H9 (cell line): ENCODE measurements around the gene CLPSL1. TPM values are rescaled to one million over a fixed set of nuclear protein-coding genes. Genes with fewer than 3 reads are reported as not detected.

Experiments
- DNase-seq: peaks from one replicate; pipeline ENCODE4 v3.0.0-alpha.2; 2017
- H2AFZ ChIP-seq: one replicate; pipeline ENCODE4 v1.6.1; 2013; ENCODE audit warnings: mild to moderate bottlenecking, low read length, control low read depth, moderate library complexity
- H2AK5ac ChIP-seq: 2 replicates; pipeline ENCODE4 v1.6.1; 2013; ENCODE audit warnings: low read length, control low read depth, mixed read lengths; ENCODE audit not compliant: insufficient read length
- H2BK120ac ChIP-seq: one replicate; pipeline ENCODE4 v1.6.1; 2013; ENCODE audit warnings: low read depth, mild to moderate bottlenecking, low read length, control low read depth, inconsistent platforms; ENCODE audit not compliant: poor library complexity, severe bottlenecking
- H2BK12ac ChIP-seq: 2 replicates; pipeline ENCODE4 v1.6.1; 2013; ENCODE audit warnings: low read length, control low read depth, mixed read lengths, low read depth; ENCODE audit not compliant: insufficient read length
- H2BK15ac ChIP-seq: 2 replicates; pipeline ENCODE4 v1.6.1; 2013; ENCODE audit warnings: low read depth, low read length, control low read depth
- H2BK20ac ChIP-seq: one replicate; pipeline ENCODE4 v1.6.1; 2013; ENCODE audit warnings: low read depth, mild to moderate bottlenecking, low read length, control low read depth, inconsistent platforms; ENCODE audit not compliant: poor library complexity, severe bottlenecking
- H2BK5ac ChIP-seq: 2 replicates; pipeline ENCODE4 v1.6.1; 2013; ENCODE audit warnings: low read length, control low read depth, mixed read lengths; ENCODE audit not compliant: insufficient read length
- H3K14ac ChIP-seq: 2 replicates; pipeline ENCODE4 v1.6.1; 2013; ENCODE audit warnings: low read length, control low read depth; ENCODE audit not compliant: insufficient read depth
- H3K18ac ChIP-seq: 2 replicates; pipeline ENCODE4 v1.6.1; 2013; ENCODE audit warnings: low read depth, mild to moderate bottlenecking, mixed read lengths, low read length, control low read depth; ENCODE audit not compliant: insufficient read length
- H3K23ac ChIP-seq: 2 replicates; pipeline ENCODE4 v1.6.1; 2013; ENCODE audit warnings: low read length, control low read depth, mixed read lengths, low read depth; ENCODE audit not compliant: insufficient read length
- H3K23me2 ChIP-seq: 2 replicates; pipeline ENCODE4 v1.6.1; 2013; ENCODE audit warnings: low read depth, mild to moderate bottlenecking, mixed read lengths, low read length, control low read depth; ENCODE audit not compliant: insufficient read length, poor library complexity, severe bottlenecking
- H3K27ac ChIP-seq: 2 replicates; pipeline ENCODE4 v1.5.1; 2013; ENCODE audit warnings: low read length, control low read depth, mixed read lengths, low read depth; ENCODE audit not compliant: insufficient read length
- H3K27me3 ChIP-seq: 2 replicates; pipeline ENCODE4 v1.6.1; 2013; ENCODE audit warnings: low read length, control low read depth, inconsistent platforms; ENCODE audit not compliant: insufficient read depth
- H3K4ac ChIP-seq: 2 replicates; pipeline ENCODE4 v1.6.1; 2013; ENCODE audit warnings: low read depth, mild to moderate bottlenecking, control low read depth, inconsistent platforms, low read length, moderate library complexity
- H3K4me1 ChIP-seq: 2 replicates; pipeline ENCODE4 v1.6.1; 2013; ENCODE audit warnings: low read length, control low read depth, inconsistent platforms; ENCODE audit not compliant: insufficient read depth
- H3K4me2 ChIP-seq: 2 replicates; pipeline ENCODE4 v1.6.1; 2013; ENCODE audit warnings: low read length, control low read depth, mixed read lengths; ENCODE audit not compliant: insufficient read length, insufficient read depth
- H3K56ac ChIP-seq: 2 replicates; pipeline ENCODE4 v1.6.1; 2013; ENCODE audit warnings: low read depth, mild to moderate bottlenecking, mixed read lengths, low read length, control low read depth; ENCODE audit not compliant: insufficient read length
- H3K79me1 ChIP-seq: 2 replicates; pipeline ENCODE4 v1.6.1; 2013; ENCODE audit warnings: low read depth, mild to moderate bottlenecking, moderate library complexity, low read length, control low read depth, inconsistent platforms; ENCODE audit not compliant: insufficient read depth, poor library complexity, severe bottlenecking
- H3K79me2 ChIP-seq: 2 replicates; pipeline ENCODE4 v1.6.1; 2013; ENCODE audit warnings: low read length, control low read depth, inconsistent platforms; ENCODE audit not compliant: insufficient read depth
- H3K9ac ChIP-seq: 2 replicates; pipeline ENCODE4 v1.6.1; 2013; ENCODE audit warnings: low read length, control low read depth, mixed read lengths; ENCODE audit not compliant: insufficient read length; ENCODE audit errors: extremely low read depth
- H3K9me3 ChIP-seq: one replicate; pipeline ENCODE4 v1.6.1; 2013; ENCODE audit warnings: low read depth, low read length, inconsistent platforms; ENCODE audit not compliant: control insufficient read depth
- H3T11ph ChIP-seq: one replicate; pipeline ENCODE4 v1.6.1; 2013; ENCODE audit warnings: mild to moderate bottlenecking, low read length, control low read depth, inconsistent platforms
- H4K20me1 ChIP-seq: one replicate; pipeline ENCODE4 v1.6.1; 2013; ENCODE audit not compliant: control insufficient read depth, insufficient read length, insufficient read depth
- H4K5ac ChIP-seq: 2 replicates; pipeline ENCODE4 v1.6.1; 2013; ENCODE audit warnings: low read depth, mild to moderate bottlenecking, mixed read lengths, low read length, control low read depth; ENCODE audit not compliant: insufficient read length
- H4K8ac ChIP-seq: replicated peaks from 2 replicates; pipeline ENCODE4 v1.6.1; 2013; ENCODE audit warnings: low read length, control low read depth, mixed read lengths, low read depth; ENCODE audit not compliant: insufficient read length
- H4K91ac ChIP-seq: 2 replicates; pipeline ENCODE4 v1.6.1; 2013; ENCODE audit warnings: low read depth, mild to moderate bottlenecking, moderate library complexity, mixed read lengths, low read length, control low read depth; ENCODE audit not compliant: insufficient read length
- H3K27ac Mint-ChIP-seq, 3 experiments: 2 replicates in 2 of 3; 3 replicates in 1 of 3; pipeline ENCODE4 v1.8.0; 2020 to 2021; ENCODE audit warnings: mixed read lengths in 3 of 3, mild to moderate bottlenecking in 1 of 3, moderate library complexity in 1 of 3
- H3K27me3 Mint-ChIP-seq: 2 replicates; pipeline ENCODE4 v1.8.0; 2021; ENCODE audit warnings: low read depth, mild to moderate bottlenecking, moderate library complexity, mixed read lengths
- H3K36me3 Mint-ChIP-seq, 3 experiments: 2 replicates in 2 of 3; 3 replicates in 1 of 3; pipeline ENCODE4 v1.8.0; 2020 to 2021; ENCODE audit warnings: low read depth in 3 of 3, mixed read lengths in 3 of 3; ENCODE audit not compliant: insufficient read depth in 1 of 3
- H3K4me1 Mint-ChIP-seq, 2 experiments: 2 replicates each; pipeline ENCODE4 v1.8.0; 2020; ENCODE audit warnings: mixed read lengths in 2 of 2
- H3K4me3 Mint-ChIP-seq, 2 experiments: 2 replicates in 1 of 2; 3 replicates in 1 of 2; pipeline ENCODE4 v1.8.0; 2020 to 2021; ENCODE audit warnings: mild to moderate bottlenecking in 2 of 2, mixed read lengths in 2 of 2, moderate library complexity in 1 of 2
- H3K9me3 Mint-ChIP-seq, 2 experiments: 2 replicates in 1 of 2; 3 replicates in 1 of 2; pipeline ENCODE4 v1.8.0; 2020; ENCODE audit warnings: mild to moderate bottlenecking in 2 of 2, mixed read lengths in 2 of 2, moderate library complexity in 1 of 2
- WGBS: extraction: QIAGEN DNeasy Blood & Tissue Kit; methylation state at CpG from one replicate; pipeline ENCODE4 v1.1.7; 2013; ENCODE audit warnings: missing lambda C conversion rate, low lambda C conversion rate, mixed read lengths; ENCODE audit not compliant: insufficient read length; ENCODE audit errors: extremely low coverage; 5-methylcytosine and 5-hydroxymethylcytosine counted together
- total RNA-seq: library from RNA; stranded (reverse); gene quantifications from 2 replicates; pipeline ENCODE4 v1.2.1, GENCODE V29; 2021
- TF ChIP-seq, protein P1 (sequence below): fragments of 200-600 bp; sonication (generic); conservative IDR thresholded peaks from 3 replicates; pipeline ENCODE4 v1.8.0; 2021; ENCODE audit warnings: antibody characterized with exemption, mild to moderate bottlenecking

Gene CLPSL1
- total RNA-seq, 1 experiment from 2014 or later, result not detected

DNA sequence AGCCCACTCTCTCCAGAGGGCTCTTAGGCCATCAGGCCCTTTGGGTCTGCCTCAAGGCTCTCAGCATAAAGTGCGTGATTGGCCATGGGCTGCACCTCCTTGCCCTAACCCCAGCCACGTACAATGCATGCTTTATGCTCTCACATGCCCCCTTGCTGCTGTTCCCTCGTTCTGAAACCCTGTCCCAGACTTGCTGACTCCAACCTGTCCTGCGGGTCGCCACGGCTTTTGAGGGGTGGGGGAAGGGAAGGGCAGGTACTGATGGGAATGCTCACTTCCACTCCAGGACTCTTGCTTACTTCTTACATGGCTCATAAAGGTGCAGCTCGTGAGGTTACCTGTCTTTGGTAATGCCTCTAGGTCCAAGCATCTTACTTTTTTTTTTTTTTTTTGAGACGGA lies 38.0 kb upstream of the CLPSL1 start:
- no peak overlapping the region for H3K9ac ChIP-seq
- H3K4ac ChIP-seq, result no peak overlapping the region
- Mint-ChIP-seq H3K36me3 (peaks cover 0 to 5% (median 0%) of the 10 kb centered on the region in 3 experiments; a peak in 2 of 7 replicates), H3K27ac (peak overlapping the region; percentile 77 to 96 (median 93); a peak in 6 of 7 replicates), H3K27me3 (no peaks in the 10 kb centered on the region), H3K4me1 (peaks cover 43 to 46% of the 10 kb centered on the region in 2 experiments), H3K9me3 (peaks cover 0 to 3% of the 10 kb centered on the region in 2 experiments; a peak in 3 of 5 replicates), H3K4me3 (no peak overlapping the region; a peak in 1 of 5 replicates)
- no peak overlapping the region for H2BK15ac ChIP-seq
- H3K23me2 ChIP-seq, result no peaks in the 10 kb centered on the region
- no peak overlapping the region for H4K5ac ChIP-seq
- H2BK5ac ChIP-seq, result no peak overlapping the region
- H3K18ac ChIP-seq, result peak overlapping the region; percentile 32
- H2BK120ac ChIP-seq, result no peak overlapping the region
- peaks cover 6% of the 10 kb centered on the region; the same call in 1 of the 2 replicates for H3K4me1 ChIP-seq
- H3K56ac ChIP-seq, result no peak overlapping the region
- H2BK20ac ChIP-seq, result no peak overlapping the region
- no peak overlapping the region for H3K23ac ChIP-seq
- H3K4me2 ChIP-seq, result no peak overlapping the region
- H3K27me3 ChIP-seq, result no peaks in the 10 kb centered on the region
- H3K9me3 ChIP-seq, result no peaks in the 10 kb centered on the region
- no peak overlapping the region for H4K8ac ChIP-seq
- no CpG with 5 or more reads among the region's 8 CpGs for WGBS
- no peak overlapping the region for H2AFZ ChIP-seq
- no peak overlapping the region for H2BK12ac ChIP-seq
- H3K27ac ChIP-seq, result no peak overlapping the region
- TF ChIP-seq, protein P1, sequence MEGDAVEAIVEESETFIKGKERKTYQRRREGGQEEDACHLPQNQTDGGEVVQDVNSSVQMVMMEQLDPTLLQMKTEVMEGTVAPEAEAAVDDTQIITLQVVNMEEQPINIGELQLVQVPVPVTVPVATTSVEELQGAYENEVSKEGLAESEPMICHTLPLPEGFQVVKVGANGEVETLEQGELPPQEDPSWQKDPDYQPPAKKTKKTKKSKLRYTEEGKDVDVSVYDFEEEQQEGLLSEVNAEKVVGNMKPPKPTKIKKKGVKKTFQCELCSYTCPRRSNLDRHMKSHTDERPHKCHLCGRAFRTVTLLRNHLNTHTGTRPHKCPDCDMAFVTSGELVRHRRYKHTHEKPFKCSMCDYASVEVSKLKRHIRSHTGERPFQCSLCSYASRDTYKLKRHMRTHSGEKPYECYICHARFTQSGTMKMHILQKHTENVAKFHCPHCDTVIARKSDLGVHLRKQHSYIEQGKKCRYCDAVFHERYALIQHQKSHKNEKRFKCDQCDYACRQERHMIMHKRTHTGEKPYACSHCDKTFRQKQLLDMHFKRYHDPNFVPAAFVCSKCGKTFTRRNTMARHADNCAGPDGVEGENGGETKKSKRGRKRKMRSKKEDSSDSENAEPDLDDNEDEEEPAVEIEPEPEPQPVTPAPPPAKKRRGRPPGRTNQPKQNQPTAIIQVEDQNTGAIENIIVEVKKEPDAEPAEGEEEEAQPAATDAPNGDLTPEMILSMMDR, result peak; percentile 41; the same call in 2 of the 3 replicates
- no peaks in the 10 kb centered on the region for H3K79me2 ChIP-seq
- H4K91ac ChIP-seq, result no peak overlapping the region
- H3T11ph ChIP-seq, result no peak overlapping the region
- no peak overlapping the region for H3K14ac ChIP-seq
- no peak overlapping the region for H2AK5ac ChIP-seq
- H4K20me1 ChIP-seq, result no peaks in the 10 kb centered on the region
- peak; percentile 80 for DNase-seq
- no peaks in the 10 kb centered on the region for H3K79me1 ChIP-seq
